NOMO-1 (cell line): ENCODE results near the gene TTLL11.

Experiments
- DNase-seq, 2 experiments: peaks; one replicate each; lab custom pipeline; 2025; ENCODE audit not compliant: unreplicated experiment in 2 of 2; lab: John Stamatoyannopoulos, UW

Gene TTLL11

GRCh38 chr9:121887553-121888437, 205.3 kb downstream of the TTLL11 start:
- DNase-seq, result no peak

- DNase-seq, result no peak
These were observed 206.2 kb downstream of the TTLL11 start for GRCh38 chr9:121886759-121887485.

- no peak for DNase-seq
These were observed 207.7 kb downstream of the TTLL11 start for GRCh38 chr9:121885345-121885901.

GRCh38 chr9:121884057-121884541, 209.0 kb downstream of the TTLL11 start:
- no peak for DNase-seq

GRCh38 chr9:121883281-121884056, 209.6 kb downstream of the TTLL11 start:
- DNase-seq, result peak in 1 of 2 experiments; percentile 24

GRCh38 chr9:121881920-121882500, 211.1 kb downstream of the TTLL11 start:
- DNase-seq, result no peak

GRCh38 chr9:121880343-121880898, 212.7 kb downstream of the TTLL11 start:
- DNase-seq, result no peak

GRCh38 chr9:121878271-121878822, 214.8 kb downstream of the TTLL11 start:
- no peak for DNase-seq

- no peak for DNase-seq
These were observed 216.3 kb downstream of the TTLL11 start for GRCh38 chr9:121876658-121877271.

- no peak for DNase-seq
These were observed 216.9 kb downstream of the TTLL11 start for GRCh38 chr9:121876255-121876654.

GRCh38 chr9:121874524-121874923, 218.6 kb downstream of the TTLL11 start:
- no peak for DNase-seq

- no peak for DNase-seq
These were observed 221.6 kb downstream of the TTLL11 start for GRCh38 chr9:121871431-121872025.

- no peak for DNase-seq
These were observed 222.8 kb downstream of the TTLL11 start for GRCh38 chr9:121870271-121870670.

GRCh38 chr9:121868626-121869025, 224.5 kb downstream of the TTLL11 start:
- no peak for DNase-seq

- no peak for DNase-seq
These were observed 226.2 kb downstream of the TTLL11 start for GRCh38 chr9:121866927-121867326.

- no peak for DNase-seq
These were observed 227.2 kb downstream of the TTLL11 start for GRCh38 chr9:121865884-121866283.

GRCh38 chr9:121865060-121865459, 228.0 kb downstream of the TTLL11 start:
- DNase-seq, result no peak

GRCh38 chr9:121863955-121864354, 229.2 kb downstream of the TTLL11 start:
- no peak for DNase-seq
